HepG2 (cell line): ENCODE results near the gene LIM2. TPM values are rescaled to one million over a fixed set of nuclear protein-coding genes. Genes with fewer than 3 reads are reported as not detected.
A peak's percentile ranks its signal among the peaks of the same experiment; 100 is the strongest.

Experiments used
- ESRRA ChIP-seq: sonication (generic); formaldehyde crosslinking; IDR thresholded peaks from 2 replicates; pipeline ENCODE4 v1.5.1; 2020; ENCODE audit warnings: mild to moderate bottlenecking, low read depth, missing genetic modification reagents
- FOXP1 ChIP-seq, 2 experiments: fragments of 450-650 bp in 1 of 2; IDR thresholded peaks; 2 replicates each; pipeline ENCODE4 v1.6.1; 2017 to 2018; ENCODE audit warnings: antibody characterized with exemption in 1 of 2
- HCFC1 ChIP-seq: fragments of 150-350 bp; IDR thresholded peaks from 2 replicates; pipeline ENCODE4 v1.6.1; 2014; ENCODE audit warnings: low read depth, low read length
- LRRFIP1 ChIP-seq: sonication (generic); formaldehyde crosslinking; conservative IDR thresholded peaks from 2 replicates; pipeline ENCODE4 v1.4.0; 2020; ENCODE audit warnings: missing genetic modification reagents
- NFATC3 ChIP-seq: sonication (generic); formaldehyde crosslinking; IDR thresholded peaks from 2 replicates; pipeline ENCODE4 v1.5.1; 2020; ENCODE audit warnings: mild to moderate bottlenecking, missing genetic modification reagents
- NONO ChIP-seq, 2 experiments: fragments of 450-650 bp in 1 of 2; sonication (generic) in 1 of 2; formaldehyde crosslinking in 1 of 2; IDR thresholded peaks in 1 of 2; conservative IDR thresholded peaks in 1 of 2; 2 replicates each; pipeline versions ENCODE4 v1.6.1 to v1.8.0; 2017 to 2022; ENCODE audit warnings: mild to moderate bottlenecking in 1 of 2, missing genetic modification reagents in 1 of 2, moderate library complexity in 1 of 2
- POLR2AphosphoS2 ChIP-seq: IDR thresholded peaks from 2 replicates; pipeline ENCODE4 v1.6.1; 2011; ENCODE audit warnings: low read depth, low read length, improper control_type of control experiment
- ZBTB39 ChIP-seq: sonication (generic); formaldehyde crosslinking; IDR thresholded peaks from 2 replicates; pipeline ENCODE4 v1.5.0; 2020; ENCODE audit warnings: missing genetic modification reagents
- ZC3H4 ChIP-seq: sonication (generic); formaldehyde crosslinking; IDR thresholded peaks from 2 replicates; pipeline ENCODE4 v1.4.0; 2020; ENCODE audit warnings: missing genetic modification reagents, borderline replicate concordance
- ZNF33B ChIP-seq: sonication (generic); formaldehyde crosslinking; IDR thresholded peaks from 2 replicates; pipeline ENCODE4 v1.5.1; 2020; ENCODE audit warnings: mild to moderate bottlenecking, missing genetic modification reagents
- ZNF607 ChIP-seq: sonication (generic); formaldehyde crosslinking; IDR thresholded peaks from 2 replicates; pipeline ENCODE4 v1.5.1; 2020; ENCODE audit warnings: missing genetic modification reagents, mild to moderate bottlenecking, borderline replicate concordance
- ZNF639 ChIP-seq: conservative IDR thresholded peaks from 2 replicates; pipeline ENCODE4 v1.6.1; 2018; ENCODE audit warnings: missing genetic modification reagents
- ZNF713 ChIP-seq: sonication (generic); formaldehyde crosslinking; IDR thresholded peaks from 2 replicates; pipeline ENCODE4 v1.4.0; 2020; ENCODE audit warnings: mild to moderate bottlenecking, missing genetic modification reagents
- ZNF883 ChIP-seq: sonication (generic); formaldehyde crosslinking; IDR thresholded peaks from 2 replicates; pipeline ENCODE4 v1.5.1; 2020; ENCODE audit warnings: mild to moderate bottlenecking, missing genetic modification reagents; ENCODE audit errors: not compliant biosample characterization
- polyA plus RNA-seq, 8 experiments: library from polyadenylated mRNA; depleted of rRNA in 3 of 8; stranded (reverse) in 7 of 8; unstranded in 1 of 8; fragments of >200 nt; fragmentation: Illumina TruSeq in 4 of 8; extraction: Trizol in 4 of 8; gene quantifications; 2 replicates each; pipeline versions ENCODE4 v1.2.1 to v1.2.3, GENCODE V29; 2011 to 2016; ENCODE audit warnings: low read depth in 4 of 8, missing spikeins in 1 of 8, mixed read lengths in 1 of 8; ENCODE audit not compliant: insufficient read depth in 1 of 8
- total RNA-seq, 5 experiments: library from RNA; depleted of rRNA; stranded (reverse); fragments of >200 nt; fragmentation: Illumina TruSeq; extraction: Trizol; gene quantifications; 2 replicates each; pipeline ENCODE4 v1.2.3, GENCODE V29; 2016; ENCODE audit warnings: low read depth in 1 of 5
- TF ChIP-seq, protein P1 (sequence below): sonication (generic); formaldehyde crosslinking; IDR thresholded peaks from 2 replicates; pipeline ENCODE4 v1.9.0; 2021; ENCODE audit warnings: mild to moderate bottlenecking, missing genetic modification reagents
- TF ChIP-seq, protein P2 (sequence below): fragments of 450-650 bp; IDR thresholded peaks from 2 replicates; pipeline ENCODE4 v1.6.1; 2017

Gene LIM2
- total and polyA plus RNA-seq, 2 of the 13 experiments (the other 11 are each of a cell fraction or from before 2014, with no cell fraction given), result 1.3 TPM; not detected in 1

DNA sequence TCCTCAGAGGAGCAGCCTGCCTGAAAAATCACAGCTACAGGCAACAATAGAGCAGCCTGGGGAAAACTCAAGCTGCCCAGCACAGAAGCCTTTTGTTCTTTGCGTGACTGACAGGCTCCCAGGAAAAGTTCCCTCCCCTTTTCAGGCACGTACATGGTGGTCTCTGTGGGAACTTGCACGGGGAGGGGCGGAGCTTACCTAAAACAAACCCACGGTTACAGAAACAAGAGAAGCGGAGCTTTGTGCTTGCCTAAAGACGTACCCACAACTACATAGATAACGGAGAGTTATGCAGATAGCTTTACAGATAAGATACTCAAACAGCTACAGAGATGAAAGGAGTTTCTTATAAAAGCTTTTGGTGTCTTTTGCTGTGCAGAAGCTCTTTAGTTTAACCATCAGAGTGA is 33.0 kb downstream of the LIM2 start (continued):
- TF ChIP-seq, protein P1, sequence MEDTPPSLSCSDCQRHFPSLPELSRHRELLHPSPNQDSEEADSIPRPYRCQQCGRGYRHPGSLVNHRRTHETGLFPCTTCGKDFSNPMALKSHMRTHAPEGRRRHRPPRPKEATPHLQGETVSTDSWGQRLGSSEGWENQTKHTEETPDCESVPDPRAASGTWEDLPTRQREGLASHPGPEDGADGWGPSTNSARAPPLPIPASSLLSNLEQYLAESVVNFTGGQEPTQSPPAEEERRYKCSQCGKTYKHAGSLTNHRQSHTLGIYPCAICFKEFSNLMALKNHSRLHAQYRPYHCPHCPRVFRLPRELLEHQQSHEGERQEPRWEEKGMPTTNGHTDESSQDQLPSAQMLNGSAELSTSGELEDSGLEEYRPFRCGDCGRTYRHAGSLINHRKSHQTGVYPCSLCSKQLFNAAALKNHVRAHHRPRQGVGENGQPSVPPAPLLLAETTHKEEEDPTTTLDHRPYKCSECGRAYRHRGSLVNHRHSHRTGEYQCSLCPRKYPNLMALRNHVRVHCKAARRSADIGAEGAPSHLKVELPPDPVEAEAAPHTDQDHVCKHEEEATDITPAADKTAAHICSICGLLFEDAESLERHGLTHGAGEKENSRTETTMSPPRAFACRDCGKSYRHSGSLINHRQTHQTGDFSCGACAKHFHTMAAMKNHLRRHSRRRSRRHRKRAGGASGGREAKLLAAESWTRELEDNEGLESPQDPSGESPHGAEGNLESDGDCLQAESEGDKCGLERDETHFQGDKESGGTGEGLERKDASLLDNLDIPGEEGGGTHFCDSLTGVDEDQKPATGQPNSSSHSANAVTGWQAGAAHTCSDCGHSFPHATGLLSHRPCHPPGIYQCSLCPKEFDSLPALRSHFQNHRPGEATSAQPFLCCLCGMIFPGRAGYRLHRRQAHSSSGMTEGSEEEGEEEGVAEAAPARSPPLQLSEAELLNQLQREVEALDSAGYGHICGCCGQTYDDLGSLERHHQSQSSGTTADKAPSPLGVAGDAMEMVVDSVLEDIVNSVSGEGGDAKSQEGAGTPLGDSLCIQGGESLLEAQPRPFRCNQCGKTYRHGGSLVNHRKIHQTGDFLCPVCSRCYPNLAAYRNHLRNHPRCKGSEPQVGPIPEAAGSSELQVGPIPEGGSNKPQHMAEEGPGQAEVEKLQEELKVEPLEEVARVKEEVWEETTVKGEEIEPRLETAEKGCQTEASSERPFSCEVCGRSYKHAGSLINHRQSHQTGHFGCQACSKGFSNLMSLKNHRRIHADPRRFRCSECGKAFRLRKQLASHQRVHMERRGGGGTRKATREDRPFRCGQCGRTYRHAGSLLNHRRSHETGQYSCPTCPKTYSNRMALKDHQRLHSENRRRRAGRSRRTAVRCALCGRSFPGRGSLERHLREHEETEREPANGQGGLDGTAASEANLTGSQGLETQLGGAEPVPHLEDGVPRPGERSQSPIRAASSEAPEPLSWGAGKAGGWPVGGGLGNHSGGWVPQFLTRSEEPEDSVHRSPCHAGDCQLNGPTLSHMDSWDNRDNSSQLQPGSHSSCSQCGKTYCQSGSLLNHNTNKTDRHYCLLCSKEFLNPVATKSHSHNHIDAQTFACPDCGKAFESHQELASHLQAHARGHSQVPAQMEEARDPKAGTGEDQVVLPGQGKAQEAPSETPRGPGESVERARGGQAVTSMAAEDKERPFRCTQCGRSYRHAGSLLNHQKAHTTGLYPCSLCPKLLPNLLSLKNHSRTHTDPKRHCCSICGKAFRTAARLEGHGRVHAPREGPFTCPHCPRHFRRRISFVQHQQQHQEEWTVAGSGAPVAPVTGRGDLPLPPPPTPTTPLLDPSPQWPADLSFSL (CRISPR knock-in tag), result no peak
- no peak for TF ChIP-seq ZBTB39
- peak; percentile 84; the same call in 1 of the 2 replicates for TF ChIP-seq ZC3H4 (CRISPR knock-in tag)
- no peak for TF ChIP-seq ZNF639 (CRISPR knock-in tag)
- no peak for TF ChIP-seq NONO (IDR thresholded peaks at IDR 0.05)
- peak; percentile 69; the same call in 1 of the 2 replicates for TF ChIP-seq NONO (CRISPR knock-in tag; conservative IDR thresholded peaks at IDR 0.05)
- no peak for TF ChIP-seq ZNF883 (CRISPR knock-in tag)
- TF ChIP-seq ZNF33B, result no peak
- no peak for TF ChIP-seq POLR2AphosphoS2
- TF ChIP-seq FOXP1 (IDR thresholded peaks at IDR 0.05), result no peak
- peak; percentile 78 for TF ChIP-seq FOXP1 (CRISPR knock-in tag; IDR thresholded peaks at IDR 0.05)
- no peak for TF ChIP-seq HCFC1
- TF ChIP-seq NFATC3 (CRISPR knock-in tag), result no peak
- no peak for TF ChIP-seq ZNF607 (CRISPR knock-in tag)
- no peak for TF ChIP-seq LRRFIP1 (CRISPR knock-in tag)
- TF ChIP-seq, protein P2, sequence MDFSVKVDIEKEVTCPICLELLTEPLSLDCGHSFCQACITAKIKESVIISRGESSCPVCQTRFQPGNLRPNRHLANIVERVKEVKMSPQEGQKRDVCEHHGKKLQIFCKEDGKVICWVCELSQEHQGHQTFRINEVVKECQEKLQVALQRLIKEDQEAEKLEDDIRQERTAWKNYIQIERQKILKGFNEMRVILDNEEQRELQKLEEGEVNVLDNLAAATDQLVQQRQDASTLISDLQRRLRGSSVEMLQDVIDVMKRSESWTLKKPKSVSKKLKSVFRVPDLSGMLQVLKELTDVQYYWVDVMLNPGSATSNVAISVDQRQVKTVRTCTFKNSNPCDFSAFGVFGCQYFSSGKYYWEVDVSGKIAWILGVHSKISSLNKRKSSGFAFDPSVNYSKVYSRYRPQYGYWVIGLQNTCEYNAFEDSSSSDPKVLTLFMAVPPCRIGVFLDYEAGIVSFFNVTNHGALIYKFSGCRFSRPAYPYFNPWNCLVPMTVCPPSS, result no peak
- no peak for TF ChIP-seq ZNF713 (CRISPR knock-in tag)
- TF ChIP-seq ESRRA, result no peak
